Measurements from ENCODE around the gene CHRNA1. TPM values are rescaled to one million over a fixed set of nuclear protein-coding genes. Genes with fewer than 3 reads are reported as not detected.
A peak's percentile ranks its signal among the peaks of the same experiment; 100 is the strongest.

CHRNA1 gene
- total RNA-seq, 1 donor from 2014 or later, result not detected

GRCh38 chr2:174708713-174709112 is 55.6 kb downstream of the CHRNA1 start:
- intact Hi-C loops (cut with micrococcal nuclease), result no loop called here
- H3K27me3 Mint-ChIP-seq, result peaks cover 27% of the 10 kb centered on the region
- no peak overlapping the region for H3K27ac Mint-ChIP-seq
- no peaks in the 10 kb centered on the region for H3K36me3 Mint-ChIP-seq (ENCODE audit: low read depth)
- no peak for DNase-seq
- H3K4me3 Mint-ChIP-seq, result no peak overlapping the region
- no peaks in the 10 kb centered on the region for H3K4me1 Mint-ChIP-seq
- H3K9me3 Mint-ChIP-seq, result no peaks in the 10 kb centered on the region

DNA sequence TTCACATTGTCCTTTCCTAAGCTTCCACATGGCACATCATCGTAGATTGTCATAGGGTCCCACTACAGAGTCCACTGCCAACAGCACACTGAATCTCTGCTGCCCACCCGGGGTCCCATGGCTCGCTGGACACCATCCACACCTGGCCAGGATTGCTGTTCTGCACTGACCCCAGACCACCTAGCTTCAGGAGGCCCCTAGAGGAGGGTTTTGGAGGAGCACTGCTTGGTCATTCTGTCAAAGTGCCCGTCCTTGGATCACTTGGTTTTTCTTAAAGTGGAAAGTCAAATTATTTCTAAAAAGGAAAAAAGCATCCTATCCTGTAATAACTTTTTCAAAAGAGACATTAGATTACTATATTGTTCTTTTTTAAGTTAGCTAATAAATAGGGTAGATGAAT is 59.0 kb downstream of the CHRNA1 start:
- no peaks in the 10 kb centered on the region for H3K9me3 Mint-ChIP-seq
- H3K27ac Mint-ChIP-seq, result no peak overlapping the region
- H3K4me1 Mint-ChIP-seq, result no peaks in the 10 kb centered on the region
- DNase-seq, result no peak
- H3K27me3 Mint-ChIP-seq, result peaks cover 38% of the 10 kb centered on the region
- intact Hi-C loops (cut with micrococcal nuclease), result no loop called here
- H3K36me3 Mint-ChIP-seq (ENCODE audit: low read depth), result no peaks in the 10 kb centered on the region
- H3K4me3 Mint-ChIP-seq, result no peak overlapping the region

DNA sequence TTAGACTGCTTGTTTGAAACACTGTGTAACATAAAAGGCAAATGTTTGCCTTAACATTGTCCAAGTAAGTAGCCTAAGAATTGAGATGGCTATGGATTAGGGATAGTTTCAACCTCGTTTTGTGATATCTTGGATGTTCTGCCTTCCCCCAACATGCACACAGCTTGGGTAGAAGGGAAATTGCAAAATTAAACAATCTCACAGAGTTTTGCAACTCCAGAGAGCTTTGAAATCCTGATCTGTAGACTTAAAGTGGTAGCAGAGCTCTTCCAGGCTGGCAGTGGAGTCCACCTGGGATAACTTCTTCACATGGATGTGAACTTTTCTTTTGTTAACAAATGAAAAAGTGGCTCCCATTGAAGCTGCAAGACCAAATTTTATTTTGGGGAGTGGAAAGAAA is 59.6 kb downstream of the CHRNA1 start:
- no peak for DNase-seq
- Mint-ChIP-seq H3K27ac (no peak overlapping the region), H3K9me3 (no peaks in the 10 kb centered on the region), H3K27me3 (peaks cover 38% of the 10 kb centered on the region), H3K4me1 (peaks cover 2% of the 10 kb centered on the region), H3K4me3 (no peak overlapping the region), H3K36me3 (ENCODE audit: low read depth) (no peaks in the 10 kb centered on the region)
- intact Hi-C loops (cut with micrococcal nuclease), result no loop called here

GRCh38 chr2:174704061-174704460 is 60.2 kb downstream of the CHRNA1 start:
- H3K36me3 Mint-ChIP-seq (ENCODE audit: low read depth), result no peaks in the 10 kb centered on the region
- intact Hi-C loops (cut with micrococcal nuclease), result no loop called here
- H3K9me3 Mint-ChIP-seq, result no peaks in the 10 kb centered on the region
- peaks cover 38% of the 10 kb centered on the region for H3K27me3 Mint-ChIP-seq
- H3K4me3 Mint-ChIP-seq, result no peak overlapping the region
- no peak for DNase-seq
- H3K4me1 Mint-ChIP-seq, result peaks cover 2% of the 10 kb centered on the region
- H3K27ac Mint-ChIP-seq, result no peak overlapping the region

GRCh38 chr2:174703430-174703829 is 60.8 kb downstream of the CHRNA1 start:
- DNase-seq, result no peak
- Mint-ChIP-seq H3K27ac (no peak overlapping the region), H3K4me1 (peaks cover 2% of the 10 kb centered on the region), H3K27me3 (peaks cover 33% of the 10 kb centered on the region), H3K9me3 (no peaks in the 10 kb centered on the region), H3K36me3 (ENCODE audit: low read depth) (no peaks in the 10 kb centered on the region), H3K4me3 (no peak overlapping the region)
- intact Hi-C loops (cut with micrococcal nuclease), result no loop called here

DNA sequence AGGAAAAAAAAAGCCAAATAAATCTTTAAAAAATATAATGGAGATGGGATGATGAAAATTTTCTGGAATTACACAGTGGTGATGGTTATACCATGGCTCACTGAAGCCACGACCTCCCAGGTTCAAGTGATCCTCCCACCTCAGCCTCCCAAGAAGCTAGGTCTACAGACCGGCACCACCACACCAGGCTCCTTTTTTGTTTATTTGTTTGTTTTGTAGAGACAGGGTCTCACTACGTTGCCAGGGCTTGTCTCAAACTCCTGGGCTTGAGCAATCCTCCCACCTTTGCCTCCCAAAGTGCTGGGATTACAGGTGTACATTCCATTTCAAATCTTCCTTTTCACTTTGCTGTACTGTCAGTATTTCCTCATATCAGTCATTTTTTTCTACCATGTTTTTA is 61.7 kb downstream of the CHRNA1 start:
- H3K27me3 Mint-ChIP-seq, result peaks cover 31% of the 10 kb centered on the region
- H3K36me3 Mint-ChIP-seq (ENCODE audit: low read depth), result no peaks in the 10 kb centered on the region
- H3K27ac Mint-ChIP-seq, result no peak overlapping the region
- peaks cover 2% of the 10 kb centered on the region for H3K4me1 Mint-ChIP-seq
- intact Hi-C loops (cut with micrococcal nuclease), result no loop called here
- H3K4me3 Mint-ChIP-seq, result no peak overlapping the region
- H3K9me3 Mint-ChIP-seq, result no peaks in the 10 kb centered on the region
- no peak for DNase-seq

DNA sequence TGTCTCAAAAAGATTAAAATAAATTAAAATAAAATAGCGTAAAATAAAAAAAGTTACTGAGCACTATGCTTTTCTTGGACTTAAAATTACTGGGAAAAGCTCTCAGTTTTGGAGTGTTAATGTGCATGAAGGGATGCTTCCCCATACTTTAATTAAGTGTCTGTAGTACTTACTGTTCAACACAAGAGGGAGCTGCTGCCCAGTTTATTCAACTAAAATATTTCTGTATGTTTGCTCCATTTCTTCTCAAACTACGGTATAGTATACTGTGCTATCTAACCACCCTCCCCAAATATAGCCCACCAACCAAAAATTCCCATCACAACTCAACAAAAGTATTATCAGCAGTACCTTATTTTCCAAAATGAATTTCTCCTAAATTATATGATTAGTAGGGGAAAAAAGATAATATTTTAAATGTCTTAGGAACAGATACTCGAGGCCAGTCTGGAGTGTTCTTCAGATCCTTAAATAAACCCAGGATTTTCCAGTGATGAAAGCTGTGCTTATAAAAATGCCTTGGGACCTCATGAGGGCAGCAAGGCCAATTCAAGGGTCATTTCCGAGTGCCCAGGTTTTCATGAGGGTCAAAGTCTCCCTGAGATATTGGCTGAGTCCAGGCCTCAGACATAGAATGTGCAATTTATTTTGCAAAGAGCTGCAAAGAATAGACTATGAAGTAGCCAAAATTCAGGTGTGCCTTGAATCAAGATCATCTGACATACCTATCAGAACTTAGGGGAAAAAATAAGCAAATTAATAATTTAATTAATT is 64.1 kb downstream of the CHRNA1 start:
- Mint-ChIP-seq H3K27ac (no peak overlapping the region), H3K27me3 (peaks cover 41% of the 10 kb centered on the region), H3K36me3 (ENCODE audit: low read depth) (no peaks in the 10 kb centered on the region), H3K4me3 (no peak overlapping the region), H3K9me3 (no peaks in the 10 kb centered on the region), H3K4me1 (peaks cover 6% of the 10 kb centered on the region)
- peak; percentile 82 for DNase-seq
- intact Hi-C loops (cut with micrococcal nuclease), result loop anchor here (2.0 to 10.0 kb wide), 3 partner anchors 291 to 585 kb away; no protein-coding TSS in a partner anchor

Other genes starting within 250 kb of the CHRNA1 start
- gene WIPF1, start 166.7 kb downstream of the CHRNA1 start, total RNA-seq, result 280 and 287 TPM in 2 replicates
- 3.1 and 5.1 TPM in 2 replicates for gene CHN1, start 240.9 kb upstream of the CHRNA1 start, total RNA-seq

Measured in activated CD4-positive, alpha-beta T cell treated with anti-CD3 and anti-CD28 coated beads, Interleukin-2, amount 10 ng/mL, durations not matched to agents 24 days and 14 days (primary cell).